GM12801 (cell line): ENCODE measurements around the gene KLHL4.

Experiments used
- TF ChIP-seq, protein P1 (sequence below): IDR thresholded peaks from one replicate; pipeline ENCODE4 v1.5.1; 2011; ENCODE audit warnings: control low read depth; ENCODE audit not compliant: insufficient read length; ENCODE audit errors: extremely low read depth

KLHL4 gene

DNA sequence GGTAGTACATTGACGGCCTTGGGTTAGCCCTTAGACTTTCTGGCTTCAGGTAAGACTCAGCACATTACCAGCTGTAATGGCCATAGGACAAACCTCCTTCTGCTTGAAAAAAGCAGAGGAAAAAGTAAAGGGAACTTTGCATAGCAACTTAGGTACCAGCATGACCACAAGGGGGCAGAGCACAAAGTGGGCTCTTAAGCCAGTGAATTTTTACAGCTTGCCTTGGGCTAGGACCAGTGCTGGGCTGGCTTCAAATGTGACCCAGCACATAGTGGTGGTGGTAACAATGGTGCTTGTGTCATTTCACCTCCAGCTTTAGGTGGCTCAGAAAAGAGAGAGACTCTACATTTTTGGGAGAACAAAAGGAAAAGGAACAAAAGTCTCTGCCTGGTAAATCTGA is 66.1 kb downstream of the KLHL4 start:
- TF ChIP-seq, protein P1, sequence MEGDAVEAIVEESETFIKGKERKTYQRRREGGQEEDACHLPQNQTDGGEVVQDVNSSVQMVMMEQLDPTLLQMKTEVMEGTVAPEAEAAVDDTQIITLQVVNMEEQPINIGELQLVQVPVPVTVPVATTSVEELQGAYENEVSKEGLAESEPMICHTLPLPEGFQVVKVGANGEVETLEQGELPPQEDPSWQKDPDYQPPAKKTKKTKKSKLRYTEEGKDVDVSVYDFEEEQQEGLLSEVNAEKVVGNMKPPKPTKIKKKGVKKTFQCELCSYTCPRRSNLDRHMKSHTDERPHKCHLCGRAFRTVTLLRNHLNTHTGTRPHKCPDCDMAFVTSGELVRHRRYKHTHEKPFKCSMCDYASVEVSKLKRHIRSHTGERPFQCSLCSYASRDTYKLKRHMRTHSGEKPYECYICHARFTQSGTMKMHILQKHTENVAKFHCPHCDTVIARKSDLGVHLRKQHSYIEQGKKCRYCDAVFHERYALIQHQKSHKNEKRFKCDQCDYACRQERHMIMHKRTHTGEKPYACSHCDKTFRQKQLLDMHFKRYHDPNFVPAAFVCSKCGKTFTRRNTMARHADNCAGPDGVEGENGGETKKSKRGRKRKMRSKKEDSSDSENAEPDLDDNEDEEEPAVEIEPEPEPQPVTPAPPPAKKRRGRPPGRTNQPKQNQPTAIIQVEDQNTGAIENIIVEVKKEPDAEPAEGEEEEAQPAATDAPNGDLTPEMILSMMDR: no peak

DNA sequence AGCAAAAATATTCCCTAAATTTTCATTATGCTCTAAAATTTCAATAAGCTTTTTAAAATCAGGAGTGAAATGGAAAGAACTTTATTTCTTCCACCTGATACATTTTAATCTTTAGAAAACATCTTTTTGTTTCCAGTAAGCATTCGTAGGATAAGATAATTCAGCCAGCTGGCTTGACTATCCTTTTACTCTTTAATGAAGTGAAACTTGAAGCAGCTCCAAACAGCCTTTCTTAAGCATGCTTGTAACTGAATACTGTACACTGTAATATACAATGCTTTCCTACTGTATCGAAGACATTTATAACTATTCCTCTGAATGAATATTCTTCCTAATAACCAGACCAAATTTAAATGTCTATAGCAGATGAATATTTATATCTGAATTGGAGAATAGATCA is 98.8 kb downstream of the KLHL4 start:
- TF ChIP-seq, protein P1: no peak

DNA sequence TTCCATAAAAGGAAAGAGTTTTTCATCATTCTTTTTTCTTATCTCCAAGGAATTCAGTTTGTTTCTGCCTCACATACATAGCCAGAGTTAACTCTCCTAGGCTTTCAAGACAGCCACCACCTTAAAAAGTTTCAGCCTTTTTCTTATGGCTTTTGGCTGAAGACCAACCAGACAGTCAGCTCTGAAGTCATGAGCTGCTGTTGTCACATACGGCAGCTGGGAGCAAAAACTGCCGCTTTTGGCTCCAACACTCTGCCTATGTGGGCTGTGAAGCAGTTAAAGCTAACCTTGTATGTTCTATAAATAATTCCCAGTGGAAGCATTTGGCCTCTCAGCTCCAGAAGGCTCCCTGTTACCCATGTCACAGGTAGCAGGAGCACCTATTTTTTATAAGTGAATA is 104.1 kb downstream of the KLHL4 start:
- TF ChIP-seq, protein P1: no peak

DNA sequence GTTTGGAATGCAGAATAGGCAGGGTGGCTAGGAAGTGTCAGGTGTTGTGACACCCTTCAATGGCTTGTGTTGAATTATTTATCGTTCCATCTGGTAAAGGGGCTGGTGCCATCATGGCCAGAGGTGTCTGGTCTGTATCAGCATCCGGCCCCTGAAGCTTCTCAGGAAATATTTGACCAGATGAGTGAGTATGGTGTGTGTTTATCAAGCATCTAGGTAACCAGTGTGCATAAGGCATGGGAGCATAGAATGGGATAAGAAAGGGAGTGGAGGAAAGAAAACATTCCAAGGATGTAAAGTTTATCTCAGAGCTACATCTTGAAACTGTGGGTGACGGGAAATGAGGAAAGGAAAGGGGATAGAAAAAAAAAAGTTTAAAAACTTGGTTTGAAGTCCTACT is 109.4 kb downstream of the KLHL4 start:
- TF ChIP-seq, protein P1: no peak

DNA sequence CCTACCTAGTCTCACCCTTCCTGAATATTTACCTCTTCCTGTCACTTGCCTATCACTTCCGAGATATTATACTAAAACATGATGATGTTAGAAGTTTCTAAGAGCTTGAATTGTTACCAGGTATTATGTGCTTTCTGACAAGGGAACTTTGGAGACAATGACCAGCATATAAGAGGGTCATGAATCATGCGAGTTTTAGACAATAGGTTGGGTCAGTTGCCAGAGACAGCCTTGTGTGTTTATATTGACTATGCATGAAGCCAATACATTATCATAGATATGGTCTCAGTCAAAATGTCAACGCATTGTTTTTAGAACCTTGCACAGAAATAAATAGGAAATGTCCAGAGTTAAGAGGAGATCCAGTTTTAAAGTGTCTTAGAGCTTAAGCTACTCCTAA is 116.8 kb downstream of the KLHL4 start:
- TF ChIP-seq, protein P1: no peak

DNA sequence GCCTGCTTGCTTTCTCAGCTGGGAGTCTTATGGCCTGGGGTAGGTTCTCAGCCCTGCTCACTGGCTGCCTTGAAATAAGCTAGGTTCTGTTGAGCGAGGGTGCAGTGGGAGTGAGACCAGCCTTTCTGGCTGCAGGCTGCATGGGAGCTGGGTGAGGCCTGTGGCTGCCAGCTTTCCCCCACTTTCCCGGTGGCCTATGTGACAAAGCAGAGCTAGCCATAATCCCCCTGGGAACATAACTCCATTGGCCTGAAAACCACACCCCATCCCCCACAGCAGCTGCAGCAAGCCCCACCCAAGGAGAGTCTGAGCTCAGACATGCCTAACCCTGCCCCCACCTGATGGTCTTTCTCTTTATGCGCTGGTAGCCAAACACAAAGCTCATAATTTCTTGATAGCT is 118.9 kb downstream of the KLHL4 start:
- TF ChIP-seq, protein P1: no peak

DNA sequence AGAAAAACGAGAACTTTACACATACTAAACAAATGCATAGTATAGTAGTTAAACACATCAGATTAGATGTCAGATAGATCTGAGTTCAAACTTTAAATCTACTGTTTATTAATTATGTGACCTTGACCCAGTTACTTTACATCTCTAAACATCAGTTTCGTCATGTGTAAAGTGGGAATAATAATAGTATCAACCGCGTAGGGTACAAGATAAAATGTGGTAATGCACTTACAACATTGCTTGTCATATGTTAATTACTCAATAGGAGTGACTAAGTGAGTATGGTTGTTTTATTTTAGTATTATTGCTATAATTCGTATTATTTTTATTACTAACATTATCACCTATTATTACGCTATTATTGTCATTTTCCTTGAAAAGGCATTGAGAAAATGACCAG is 144.2 kb downstream of the KLHL4 start:
- TF ChIP-seq, protein P1: no peak

DNA sequence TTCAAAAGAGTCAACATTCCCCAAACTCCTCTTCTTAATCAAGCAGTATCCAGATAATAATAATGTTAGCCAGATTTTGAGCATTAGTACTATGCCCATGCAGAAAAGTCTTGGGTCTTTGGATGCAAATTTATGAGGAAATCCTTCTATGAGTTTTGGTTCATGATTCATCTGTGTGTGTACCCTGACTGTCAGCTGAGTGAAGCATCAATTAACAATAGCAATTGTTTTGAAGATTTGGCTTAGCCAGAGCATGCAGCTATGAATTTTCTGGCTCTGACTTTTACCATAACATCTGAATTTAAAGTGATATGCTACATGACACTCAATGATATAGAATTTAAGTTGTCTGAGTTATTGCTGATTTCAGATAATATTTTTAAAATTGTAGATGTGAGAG is 145.8 kb downstream of the KLHL4 start:
- TF ChIP-seq, protein P1: no peak
